GM21576 (cell line): ENCODE data around the gene AGAP1.
A peak's percentile ranks its signal among the peaks of the same experiment; 100 is the strongest.

Source experiments
- ATAC-seq: cut with Tn5 transposase; IDR thresholded peaks from one replicate; pipeline ENCODE4 v1.9.1; 2021; ENCODE audit warnings: mild to moderate bottlenecking, moderate library complexity; ENCODE audit not compliant: unreplicated experiment

Gene AGAP1

DNA sequence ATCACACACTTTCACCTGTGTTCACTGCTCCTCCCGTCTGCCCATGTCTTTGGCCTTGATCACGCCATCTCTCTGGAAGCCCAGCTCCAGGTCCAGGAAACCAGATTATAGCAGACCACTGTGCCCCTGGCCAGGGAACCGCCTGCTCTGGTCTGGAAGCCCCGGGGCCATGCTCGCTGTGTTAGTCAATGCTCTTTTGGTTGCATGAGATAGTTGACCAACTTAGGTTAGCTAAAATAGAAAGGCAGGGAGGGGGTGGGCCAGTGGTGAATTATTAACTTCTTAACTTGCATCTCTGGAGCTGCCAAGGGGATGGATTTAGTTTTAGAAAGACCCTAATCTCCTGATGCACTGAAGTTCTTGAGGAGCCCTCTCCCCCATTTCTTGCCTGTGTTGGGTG is 232.7 kb downstream of the AGAP1 start:
- no peak for ATAC-seq

DNA sequence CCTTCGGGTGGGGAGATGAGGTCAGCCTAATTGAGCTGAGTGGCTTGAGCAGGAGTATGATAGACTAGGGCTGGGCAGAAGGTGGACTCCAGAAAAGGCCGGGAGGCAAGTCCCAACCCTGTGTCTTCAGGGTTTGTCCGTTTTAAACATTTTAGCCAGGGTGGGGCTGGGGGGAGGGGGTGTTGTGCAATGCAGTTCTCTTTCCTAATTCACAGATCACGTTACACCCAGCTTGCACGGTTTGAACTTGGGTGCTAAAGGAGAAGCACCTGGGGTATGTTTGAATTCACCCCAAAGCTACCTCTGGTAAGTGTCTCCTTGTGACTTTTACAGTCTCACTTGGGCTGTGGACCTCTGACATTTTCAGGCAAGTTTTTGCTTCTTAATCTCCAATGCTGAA is 233.3 kb downstream of the AGAP1 start:
- ATAC-seq: no peak

DNA sequence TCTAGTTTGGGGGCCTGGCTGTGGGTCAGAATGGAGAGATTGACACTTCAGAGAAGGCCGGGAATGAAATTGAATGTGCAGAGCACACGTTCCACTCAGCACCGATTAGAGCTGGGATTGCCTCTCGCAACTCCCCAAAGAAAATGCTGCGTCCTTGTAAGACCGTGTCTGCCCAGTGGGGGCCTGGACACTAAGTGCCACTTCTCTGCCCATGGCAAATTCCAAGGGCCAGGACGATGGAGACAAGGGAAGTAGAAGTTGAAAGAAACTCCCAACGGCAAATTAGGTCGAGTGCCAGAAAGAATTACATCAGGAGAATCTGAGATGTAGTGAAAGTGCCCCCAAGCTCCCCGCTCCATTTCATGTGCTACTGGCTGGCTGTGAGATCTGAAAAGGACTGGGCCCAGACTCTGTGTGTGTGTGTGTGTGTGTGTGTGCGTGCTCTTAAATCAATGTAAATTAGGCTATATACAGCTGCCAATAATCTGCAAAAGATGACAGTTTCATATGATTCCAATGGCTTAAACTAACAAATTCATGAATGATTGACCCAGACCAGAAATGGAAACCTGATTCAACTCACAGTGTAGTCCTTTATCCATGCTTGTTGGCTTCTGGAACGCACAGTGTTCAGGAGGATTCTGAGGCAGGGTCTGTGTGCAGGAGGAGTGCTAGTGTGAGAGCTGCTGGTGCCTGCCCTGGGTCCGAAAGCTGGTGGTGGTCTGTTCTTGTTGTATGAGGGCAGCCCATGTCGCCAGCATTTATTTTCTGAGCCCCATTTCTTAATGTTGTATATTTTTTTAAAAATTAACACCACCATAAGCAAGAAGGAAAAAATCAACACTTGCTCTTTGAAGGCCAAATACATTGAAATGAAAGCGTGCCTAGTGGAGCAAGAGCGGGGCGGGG is 234.3 kb downstream of the AGAP1 start:
- no peak for ATAC-seq

DNA sequence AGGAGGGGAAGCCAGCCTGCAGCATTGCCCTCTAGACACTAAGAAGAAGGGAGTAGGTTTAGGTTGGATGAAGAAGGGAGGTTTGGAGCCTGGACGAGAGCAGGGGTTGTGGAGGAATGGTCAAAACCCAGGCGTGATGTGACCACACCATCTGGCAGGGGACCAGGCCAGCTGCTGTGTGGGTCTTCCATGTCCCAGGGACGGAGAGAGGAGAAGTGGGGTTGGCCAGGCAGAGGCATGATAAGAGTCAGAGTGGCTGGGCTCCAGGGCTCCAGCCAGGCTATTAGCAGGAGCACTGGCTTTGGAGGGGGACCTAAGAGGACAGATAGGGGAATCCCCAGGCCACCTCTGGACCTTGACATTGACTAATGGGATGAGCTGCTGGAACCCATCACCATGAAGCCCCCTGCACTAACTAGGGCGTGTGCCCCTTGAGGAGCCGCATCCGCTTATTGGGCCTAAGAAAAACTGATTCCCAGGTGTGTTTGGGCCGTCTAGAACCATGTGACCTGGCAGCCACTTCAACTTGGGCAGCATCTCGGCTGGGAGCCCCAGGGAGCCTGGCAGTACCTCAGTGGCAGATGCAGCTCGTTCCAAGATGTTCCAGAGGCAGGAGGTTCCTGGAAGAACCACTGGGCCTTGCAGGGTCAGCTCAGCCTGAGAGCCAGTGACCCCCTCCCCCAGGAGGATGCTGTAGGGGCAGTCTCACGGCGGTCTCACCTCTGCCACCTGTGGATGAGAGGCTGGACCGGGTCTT is 235.1 kb downstream of the AGAP1 start:
- ATAC-seq: no peak

DNA sequence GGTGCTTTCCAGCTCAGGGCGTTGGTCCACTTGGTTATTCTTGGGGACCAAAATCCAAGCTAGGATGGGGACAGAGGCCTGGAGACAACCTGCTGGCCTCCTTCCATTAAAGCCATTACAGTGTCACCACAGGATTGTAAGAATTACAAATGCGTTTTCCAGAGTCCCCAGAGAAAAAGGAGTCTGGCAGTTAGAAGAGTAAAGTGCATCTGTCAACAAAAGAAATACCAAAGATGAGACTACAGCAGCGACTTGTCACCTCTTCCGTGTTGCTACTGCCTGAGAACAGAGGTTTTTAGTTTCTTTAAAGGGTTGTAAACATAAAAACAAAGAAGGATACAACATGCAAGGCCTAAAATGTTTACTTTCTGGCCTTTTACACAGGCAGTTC is 235.7 kb downstream of the AGAP1 start:
- no peak for ATAC-seq

DNA sequence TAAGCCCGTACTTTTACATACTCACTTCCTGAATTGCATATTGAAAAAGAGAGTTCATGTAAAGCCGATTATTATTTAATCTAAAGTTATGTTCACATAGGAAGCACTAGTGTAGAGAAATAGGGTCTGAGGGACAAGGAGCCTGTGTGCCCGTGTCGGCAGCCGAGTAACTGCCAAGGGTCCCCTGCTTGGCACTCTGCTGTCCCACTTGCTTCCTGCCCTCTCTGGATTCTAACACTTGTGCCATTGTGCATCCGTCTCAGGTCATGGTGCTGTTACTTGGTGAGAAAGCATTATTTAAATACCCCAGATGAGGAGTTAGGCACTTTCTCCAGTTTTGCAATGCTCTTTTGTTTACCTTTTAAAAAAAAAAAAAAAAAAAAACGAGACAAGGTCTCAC is 236.3 kb downstream of the AGAP1 start:
- no peak for ATAC-seq

DNA sequence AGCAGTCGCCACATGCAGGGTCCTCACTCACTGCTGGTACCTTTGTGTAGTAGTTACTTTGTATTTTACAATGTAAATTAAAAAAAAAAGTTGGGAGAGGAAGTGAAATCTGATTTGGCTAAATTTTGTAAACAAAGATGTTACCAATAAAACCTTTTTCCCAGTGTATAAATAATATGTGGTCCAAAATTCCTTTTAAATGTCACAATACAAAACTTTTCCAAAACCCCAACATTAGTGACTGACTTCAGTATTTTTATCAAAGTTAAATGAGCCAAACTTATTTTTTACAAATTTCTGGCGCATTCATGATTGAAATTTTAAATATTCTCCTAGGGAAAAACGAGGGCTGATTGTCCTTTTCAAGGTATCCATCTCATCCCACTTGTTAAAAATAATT is 239.9 kb downstream of the AGAP1 start:
- ATAC-seq: no peak

DNA sequence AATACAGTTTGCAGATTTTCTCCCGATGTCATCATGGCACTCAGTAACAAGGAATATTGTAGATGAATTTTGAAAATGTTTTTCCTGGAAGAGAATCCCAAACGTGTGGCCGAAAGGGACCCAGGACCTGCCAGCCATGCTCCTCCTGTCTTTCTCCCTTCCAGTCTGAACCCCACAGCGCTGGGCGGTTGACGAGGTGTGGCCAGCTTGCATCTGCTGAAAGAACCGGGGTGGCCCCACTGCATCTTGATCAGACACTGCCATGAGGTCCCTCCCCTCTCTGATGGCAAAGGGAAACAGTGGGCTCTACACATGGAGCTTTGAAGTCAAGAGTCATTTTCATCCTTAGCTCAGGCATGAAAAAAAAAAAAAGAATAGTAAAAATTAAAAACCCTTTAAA is 240.3 kb downstream of the AGAP1 start:
- no peak for ATAC-seq

DNA sequence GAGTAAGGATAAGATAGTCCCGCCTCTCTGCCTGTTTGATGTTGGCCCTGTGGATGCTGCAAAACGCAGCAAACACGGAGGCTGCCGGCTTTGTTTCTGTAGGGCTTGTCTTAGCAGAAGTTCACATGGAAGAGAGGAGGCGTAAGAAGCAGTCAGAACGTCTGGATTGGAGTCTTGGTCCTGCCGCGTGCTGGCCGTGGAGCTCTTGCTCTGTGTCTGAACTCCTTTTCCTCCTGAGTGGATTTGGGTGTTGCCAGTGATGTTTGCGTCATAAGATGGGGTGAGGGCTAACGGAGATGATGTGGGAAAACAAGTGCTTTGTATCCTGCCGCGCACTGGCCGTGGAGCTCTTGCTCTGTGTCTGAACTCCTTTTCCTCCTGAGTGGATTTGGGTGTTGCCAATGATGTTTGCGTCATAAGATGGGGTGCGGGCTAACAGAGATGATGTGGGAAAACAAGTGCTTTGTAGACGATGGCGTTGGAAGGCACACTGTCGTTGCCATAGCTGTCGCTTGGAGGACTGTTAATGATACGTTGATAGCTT is 240.9 kb downstream of the AGAP1 start:
- no peak for ATAC-seq

DNA sequence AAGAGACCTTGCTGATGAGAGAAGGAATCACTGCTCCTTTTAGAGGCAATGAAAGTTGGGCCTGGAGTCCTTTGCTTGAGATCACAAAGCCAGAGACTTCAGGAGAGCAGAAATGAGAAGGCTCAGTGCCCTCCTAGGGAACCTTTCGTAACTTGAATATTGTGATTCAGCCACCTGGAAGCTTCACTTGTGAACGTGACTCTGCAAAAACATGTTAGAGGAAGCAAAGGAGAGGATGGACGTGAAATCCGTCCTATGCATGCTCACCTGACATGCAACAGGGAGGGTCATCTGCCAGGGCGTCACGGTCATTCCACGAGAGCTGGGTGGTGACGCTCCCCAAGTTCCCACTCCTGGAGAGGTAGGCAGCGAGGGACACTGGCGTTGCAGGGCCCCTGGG is 243.6 kb downstream of the AGAP1 start:
- no peak for ATAC-seq

DNA sequence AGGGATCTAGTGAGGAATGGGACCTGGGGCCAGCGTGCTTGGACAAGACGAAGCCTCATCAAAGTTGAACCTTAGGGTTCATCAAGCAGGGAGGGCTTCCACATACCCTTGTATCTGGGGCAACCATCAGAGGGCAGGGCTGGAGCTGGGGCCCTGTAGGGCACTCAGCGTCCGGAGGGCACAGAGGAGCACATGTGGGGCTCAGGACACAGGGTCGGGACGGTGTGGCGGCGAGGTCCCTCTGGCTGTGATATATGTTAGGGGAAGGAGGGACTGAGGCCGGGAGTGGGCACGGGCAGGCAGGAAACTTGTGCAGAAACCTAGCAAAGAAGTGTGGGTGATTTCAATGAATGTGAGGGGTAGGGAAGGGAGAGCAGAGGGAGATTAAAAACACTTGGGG is 244.0 kb downstream of the AGAP1 start:
- no peak for ATAC-seq

DNA sequence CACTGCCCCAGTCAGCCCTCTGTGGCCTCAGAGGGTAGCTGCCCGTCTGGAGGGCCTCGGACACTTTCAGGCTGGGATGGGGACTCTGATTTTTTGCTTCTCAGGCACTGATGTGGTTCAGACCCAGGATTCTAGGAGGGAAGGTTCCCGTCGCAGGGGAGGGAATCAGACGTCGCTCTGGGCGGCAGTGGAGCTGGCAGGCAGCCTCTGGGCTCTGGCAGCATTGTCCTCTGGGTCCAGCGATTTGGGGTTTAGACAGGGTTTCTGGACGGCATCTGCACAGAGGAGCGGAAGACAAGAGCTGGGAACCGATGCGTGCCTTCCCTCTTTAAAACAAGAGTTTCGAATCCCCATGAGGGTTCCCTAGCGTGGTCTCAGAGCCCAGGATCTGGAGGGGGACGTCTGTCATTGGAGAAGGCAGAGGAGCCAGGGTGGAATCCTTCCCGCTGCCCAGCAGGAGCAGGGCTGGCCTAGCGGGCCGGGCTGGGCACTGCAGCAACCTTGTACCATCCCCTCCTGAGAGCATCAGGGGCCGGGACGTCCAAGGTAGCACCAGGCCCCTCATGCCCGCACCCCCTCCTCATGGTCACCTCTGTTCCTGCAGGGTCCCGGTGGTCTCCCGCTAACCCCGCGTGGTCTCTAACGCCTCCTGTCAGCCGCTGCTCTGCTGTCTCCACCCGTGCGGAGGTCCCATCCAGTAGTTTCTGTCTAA is 246.0 kb downstream of the AGAP1 start:
- ATAC-seq: no peak

DNA sequence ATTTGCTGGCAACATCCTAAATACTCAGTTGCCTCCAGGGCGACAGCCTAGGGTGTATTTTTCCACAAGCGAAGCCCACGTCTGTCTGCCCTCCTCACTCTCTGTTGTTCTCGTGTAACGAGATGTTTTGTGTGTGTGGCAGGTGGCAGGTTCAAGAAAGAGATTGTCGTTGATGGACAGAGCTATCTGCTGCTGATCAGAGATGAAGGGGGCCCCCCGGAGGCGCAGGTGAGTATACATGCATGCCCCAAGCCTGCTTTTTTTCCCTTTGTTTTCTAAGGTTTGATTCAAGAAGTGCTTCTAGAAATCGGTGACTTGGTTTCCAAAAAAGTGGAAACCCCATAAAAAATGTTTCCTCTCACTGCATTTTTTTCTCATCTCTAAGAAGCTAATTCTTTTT is 247.0 kb downstream of the AGAP1 start:
- no peak for ATAC-seq

DNA sequence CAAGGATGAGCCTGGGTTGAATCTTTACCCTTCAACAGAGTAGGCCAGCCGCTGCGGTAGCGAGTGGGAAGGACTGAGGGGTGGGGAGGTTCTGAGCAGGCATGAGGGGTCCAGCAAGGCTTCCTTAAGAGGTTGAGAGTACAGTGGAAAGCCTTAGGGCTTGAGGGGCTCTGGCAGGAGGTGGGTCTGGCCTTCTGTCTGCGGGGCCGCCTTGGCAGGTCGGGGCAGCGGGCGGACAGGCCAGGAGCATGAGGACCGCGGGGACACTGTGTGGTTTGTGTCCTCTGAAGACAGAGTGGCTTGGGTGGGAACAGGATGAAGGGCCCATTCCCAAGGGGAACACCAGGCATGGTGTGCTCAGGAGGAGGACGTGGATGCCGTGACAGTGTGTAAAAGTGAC is 250.3 kb downstream of the AGAP1 start:
- no peak for ATAC-seq

DNA sequence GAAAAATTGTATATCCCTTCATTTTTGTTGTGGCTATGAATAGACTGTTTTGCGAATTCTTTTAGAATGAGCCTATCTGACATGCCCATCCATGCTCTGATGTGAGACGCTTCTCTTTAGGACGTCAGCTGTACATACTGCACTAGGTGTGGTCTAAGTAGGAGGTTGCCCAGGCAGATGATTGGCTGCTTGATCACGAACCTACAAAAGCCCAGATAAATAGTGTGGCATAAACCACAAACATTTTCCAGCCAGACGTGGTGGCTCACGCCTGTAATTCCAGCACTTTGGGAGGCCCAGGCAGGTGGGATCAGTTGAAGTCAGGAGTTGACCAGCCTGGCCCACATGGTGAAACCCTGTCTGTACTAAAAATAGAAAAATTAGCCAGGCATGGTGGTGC is 251.8 kb downstream of the AGAP1 start:
- ATAC-seq: no peak

DNA sequence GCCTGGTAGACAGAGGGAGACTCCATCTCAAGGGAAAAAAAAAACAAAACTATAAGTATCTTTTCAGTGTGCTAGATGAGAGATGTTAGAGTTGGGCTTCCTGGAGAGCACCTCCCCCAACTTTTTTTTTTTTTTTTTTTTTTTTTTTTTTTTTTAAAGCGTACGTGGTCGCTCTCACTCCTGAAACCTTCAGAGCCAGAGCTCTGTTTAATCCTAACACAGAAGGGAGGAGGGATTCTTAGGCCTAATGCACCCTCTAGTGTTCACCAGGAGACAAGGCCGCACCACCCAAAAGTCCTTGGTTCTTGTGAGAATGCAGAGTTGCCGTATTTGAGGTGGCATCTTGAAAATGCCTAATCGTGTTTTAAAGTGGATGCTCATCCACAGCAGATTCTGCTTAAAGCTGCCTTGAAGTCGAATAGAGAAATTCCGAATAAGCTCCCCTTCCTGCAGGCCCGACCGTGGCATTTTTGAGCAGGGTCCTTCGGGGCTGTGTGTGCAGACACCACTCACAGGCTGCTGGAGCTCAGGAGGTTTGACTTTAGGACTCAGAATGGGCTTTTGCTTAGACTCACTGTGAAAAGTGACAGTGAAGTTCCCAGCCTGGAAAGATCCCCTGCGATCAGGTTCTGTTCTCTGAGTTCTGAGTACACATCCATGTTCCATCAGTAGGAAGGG is 252.6 kb downstream of the AGAP1 start:
- peak; percentile 63 for ATAC-seq

DNA sequence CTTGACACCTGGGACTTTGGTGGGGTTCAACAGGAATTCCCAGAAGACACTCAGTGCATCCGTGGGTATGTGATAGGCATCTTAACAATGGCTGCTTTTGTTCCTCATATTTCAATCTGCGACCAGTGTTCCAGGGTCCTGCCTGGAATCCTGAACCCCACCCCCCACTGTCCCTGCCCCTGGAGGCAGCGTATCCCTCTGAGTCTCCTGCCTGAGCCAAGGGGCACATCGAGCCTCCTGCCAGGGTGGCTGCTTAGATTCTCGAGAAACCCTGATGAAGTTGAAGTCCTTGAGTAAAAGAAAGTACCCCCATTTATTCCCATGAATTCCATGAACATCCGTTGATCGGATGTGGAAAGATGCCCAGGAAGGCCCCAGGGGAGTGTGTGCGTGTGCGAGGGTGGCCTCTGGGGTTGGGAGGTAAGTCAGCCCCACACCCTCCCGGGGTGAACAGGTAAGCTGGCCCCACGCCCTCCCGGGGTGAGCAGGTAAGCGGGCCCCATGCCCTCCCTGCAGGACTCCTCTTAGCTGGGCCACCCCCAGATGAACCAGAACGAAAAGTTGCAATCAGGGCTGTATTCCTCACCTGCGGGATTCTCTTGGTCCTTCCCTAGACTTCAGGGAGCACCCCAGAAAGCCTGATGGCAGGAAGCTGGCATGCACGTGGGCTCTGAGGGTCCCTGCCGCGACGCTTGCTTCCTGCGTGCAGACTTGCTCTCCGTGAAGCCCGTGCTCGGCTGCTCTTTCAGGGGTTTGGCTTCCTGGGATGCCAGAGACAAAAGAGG is 253.3 kb downstream of the AGAP1 start:
- ATAC-seq: no peak

DNA sequence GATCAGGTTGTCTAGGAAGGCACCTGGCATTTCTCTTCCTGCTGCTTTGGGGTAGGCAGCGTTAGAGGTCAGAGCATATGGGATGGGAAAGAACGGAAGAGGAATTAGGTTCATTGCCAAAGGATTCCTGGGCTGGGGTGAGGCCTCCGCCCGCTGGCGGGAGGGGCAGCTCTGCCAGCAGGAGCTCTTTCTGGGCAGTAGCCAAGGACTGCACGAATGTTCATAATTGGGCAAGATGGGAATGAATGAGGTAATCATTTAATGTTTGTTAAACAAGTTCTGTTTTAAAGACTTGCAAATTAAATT is 253.9 kb downstream of the AGAP1 start:
- no peak for ATAC-seq

DNA sequence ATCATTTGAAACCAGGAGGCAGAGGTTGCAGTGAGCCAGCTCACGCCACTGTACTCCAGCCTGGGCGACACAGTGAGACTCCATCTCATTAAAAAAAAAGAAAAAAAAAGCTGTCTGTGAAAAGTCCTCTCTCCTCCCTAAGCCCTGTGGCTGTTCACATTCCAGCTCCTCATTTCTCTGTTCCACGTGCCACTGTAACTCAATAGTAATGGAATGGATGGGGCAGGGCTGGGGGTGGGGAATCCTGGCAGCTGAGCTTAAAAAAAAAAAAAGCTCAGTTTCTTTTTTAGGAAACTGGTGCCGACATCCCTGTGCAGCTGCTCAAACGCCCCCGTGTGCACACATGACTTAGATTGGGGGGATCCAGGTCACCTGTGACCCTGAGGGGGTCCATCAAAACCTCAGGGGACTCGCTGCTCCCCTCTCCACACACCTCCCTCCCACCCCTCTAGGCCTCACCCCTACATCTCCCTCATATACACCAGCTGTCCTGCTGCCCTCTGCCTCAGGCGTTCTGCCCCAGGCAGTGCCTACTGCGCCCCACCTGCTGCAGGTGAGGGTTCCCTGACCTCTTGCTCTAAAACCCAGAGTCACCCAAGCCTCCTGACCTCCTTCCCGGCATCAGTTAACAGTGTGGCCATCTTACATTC is 255.4 kb downstream of the AGAP1 start:
- ATAC-seq: no peak

DNA sequence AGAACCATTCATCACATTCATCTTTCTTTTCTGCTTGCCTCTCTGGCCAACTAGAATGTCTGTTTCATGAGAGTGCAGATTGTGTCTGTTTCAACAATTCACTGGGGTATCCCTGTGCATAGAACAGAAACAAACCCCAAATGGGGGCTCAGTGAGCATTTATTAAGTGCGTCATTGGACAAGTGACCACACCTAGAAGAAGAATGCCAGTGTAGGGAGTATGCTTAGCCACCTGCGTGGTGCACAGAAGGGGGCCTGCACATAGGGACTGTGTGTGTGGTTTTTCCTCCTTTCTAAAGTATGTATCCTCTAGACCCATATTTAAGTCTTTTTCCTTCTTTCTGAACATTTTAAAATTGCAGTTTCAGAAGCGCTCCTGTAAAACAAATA is 255.9 kb downstream of the AGAP1 start:
- no peak for ATAC-seq
